ENCODE data around the gene MCTP1.

DNA sequence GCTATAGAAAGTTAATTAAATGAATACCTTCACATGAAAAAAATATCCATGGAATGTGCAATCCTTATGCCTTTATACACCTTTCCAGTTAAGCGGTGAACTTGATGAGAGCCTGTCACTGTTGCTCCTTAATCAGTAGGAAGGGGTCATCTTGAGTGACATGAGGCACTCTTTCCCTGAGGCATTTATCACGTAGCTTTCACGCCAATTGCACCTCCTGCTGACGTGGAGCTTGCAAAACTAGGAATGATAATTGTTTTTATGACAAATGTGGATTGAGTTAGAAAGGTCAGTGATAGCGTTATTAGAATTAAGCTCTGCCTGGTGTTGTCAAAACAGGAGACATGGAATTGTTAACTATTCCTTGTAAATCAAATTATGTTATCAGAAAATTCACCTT is 586.7 kb downstream of the MCTP1 start:
- TF ChIP-seq EZH2 (IDR thresholded peaks at IDR 0.05) (no peak), POLR2AphosphoS5 (IDR thresholded peaks at IDR 0.05; ENCODE audit: borderline replicate concordance, low read depth, low read length) (no peak)
